Measurements from ENCODE around the gene WDR45B.
A peak's percentile ranks its signal among the peaks of the same experiment; 100 is the strongest.

WDR45B gene

GRCh38 chr17:82675476-82676245 is 27.4 kb upstream of the WDR45B start:
- H4K91ac ChIP-seq (ENCODE audit: low read length): no peak overlapping the region
- no peak overlapping the region for H3K4ac ChIP-seq (ENCODE audit: low read depth in 1 of 2, low read length in 2 of 2)
- no peak overlapping the region for H3K4me3 ChIP-seq (ENCODE audit: insufficient read depth in 1 of 2, low read depth in 1 of 2, low read length in 2 of 2)
- no peak overlapping the region for H2AFZ ChIP-seq (ENCODE audit: low read depth, low read length)
- peak overlapping the region; percentile 45 for H2AK5ac ChIP-seq (ENCODE audit: low read length, severe bottlenecking)
- no peak overlapping the region for H3K4me2 ChIP-seq (ENCODE audit: low read length, poor library complexity, severe bottlenecking)
- H3K14ac ChIP-seq (ENCODE audit: low read length in 2 of 2): peak overlapping the region in 1 of 2 experiments; percentile 90
- no peak overlapping the region for H2BK15ac ChIP-seq (ENCODE audit: low read depth, poor library complexity, severe bottlenecking)
- H2BK12ac ChIP-seq (ENCODE audit: low read length in 2 of 2): no peak overlapping the region
- no peaks in the 10 kb centered on the region for H3K27me3 ChIP-seq (ENCODE audit: control insufficient read depth in 1 of 2, insufficient read depth in 1 of 2, low read length in 2 of 2)
- H3K23ac ChIP-seq (ENCODE audit: low read length in 2 of 2): no peak overlapping the region
- no peak for DNase-seq
- no peak overlapping the region for H3K27ac ChIP-seq (ENCODE audit: low read length, poor library complexity, severe bottlenecking)
- peaks cover 21% of the 10 kb centered on the region for H3K79me1 ChIP-seq (replicated peaks; ENCODE audit: low read length, poor library complexity, severe bottlenecking)
- H3K4me1 ChIP-seq (ENCODE audit: control insufficient read depth, insufficient read depth, low read depth, low read length): peaks cover 12% of the 10 kb centered on the region
- no peak overlapping the region for H4K8ac ChIP-seq (ENCODE audit: low read length)
- 83% methylated on average over 18 of the region's 18 CpGs for WGBS
- H3K18ac ChIP-seq (ENCODE audit: low read depth in 1 of 2, low read length in 2 of 2): no peak overlapping the region
- H2BK120ac ChIP-seq (ENCODE audit: low read depth, low read length): no peak overlapping the region
- H3K36me3 ChIP-seq (ENCODE audit: control insufficient read depth in 1 of 2, insufficient read depth in 2 of 2, low read depth in 1 of 2, low read length in 2 of 2): peaks cover 0 to 22% of the 10 kb centered on the region in 2 experiments
- H2BK5ac ChIP-seq (ENCODE audit: low read depth, low read length, poor library complexity, severe bottlenecking): no peak overlapping the region
- no peak overlapping the region for H3K9ac ChIP-seq (ENCODE audit: low read length)
- no peaks in the 10 kb centered on the region for H3K9me3 ChIP-seq (ENCODE audit: control insufficient read depth, low read length)

- H3K79me1 ChIP-seq (replicated peaks; ENCODE audit: low read length, poor library complexity, severe bottlenecking): peaks cover 18% of the 10 kb centered on the region
Measured at GRCh38 chr17:82674656-82675475, 26.6 kb upstream of the WDR45B start.

DNA sequence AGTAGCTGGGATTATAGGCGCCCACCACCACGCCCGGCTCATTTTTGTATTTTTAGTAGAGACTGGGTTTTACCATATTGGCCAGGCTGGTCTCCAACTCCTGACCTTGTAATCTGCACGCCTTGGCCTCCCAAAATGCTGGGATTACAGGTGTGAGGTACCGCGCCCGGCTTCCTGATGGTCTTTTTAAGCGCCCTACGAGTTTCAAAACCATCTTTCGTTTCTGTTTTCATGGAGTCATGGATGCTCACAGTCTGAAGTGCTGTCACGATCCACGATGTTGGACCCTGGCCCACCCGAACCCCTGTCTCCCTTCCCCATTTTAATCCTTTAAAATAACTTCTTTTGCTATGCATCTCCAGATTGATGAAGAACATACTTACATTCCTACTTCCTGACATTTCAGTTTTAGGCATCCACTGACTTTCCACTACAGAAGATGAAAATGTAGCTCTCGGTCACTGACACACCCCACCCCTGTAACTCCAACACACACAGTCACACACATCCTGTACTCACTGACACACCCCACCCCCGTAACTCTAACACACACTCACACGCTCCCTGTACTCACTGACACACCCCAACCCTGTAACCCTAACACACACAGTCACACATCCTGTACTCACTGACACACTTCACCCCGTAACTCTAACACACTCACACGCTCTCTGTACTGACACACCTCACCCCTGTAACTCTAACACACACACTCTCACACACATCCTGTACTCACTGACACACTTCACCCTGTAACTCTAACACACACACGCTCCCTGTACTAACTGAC is 22.6 kb upstream of the WDR45B start:
- Histone ChIP-seq H4K91ac (ENCODE audit: low read length) (no peak overlapping the region), H3K23ac (ENCODE audit: low read length in 2 of 2) (no peak overlapping the region), H3K4me2 (ENCODE audit: low read length, poor library complexity, severe bottlenecking) (no peak overlapping the region), H2BK120ac (ENCODE audit: low read depth, low read length) (no peak overlapping the region), H2AK5ac (ENCODE audit: low read length, severe bottlenecking) (no peak overlapping the region), H3K36me3 (ENCODE audit: control insufficient read depth in 1 of 2, insufficient read depth in 2 of 2, low read depth in 1 of 2, low read length in 2 of 2) (peaks cover 0 to 15% of the 10 kb centered on the region in 2 experiments), H4K8ac (ENCODE audit: low read length) (no peak overlapping the region), H3K4me1 (ENCODE audit: control insufficient read depth, insufficient read depth, low read depth, low read length) (peaks cover 13% of the 10 kb centered on the region), H3K14ac (ENCODE audit: low read length in 2 of 2) (peak overlapping the region in 1 of 2 experiments; percentile 11), H3K27ac (ENCODE audit: low read length, poor library complexity, severe bottlenecking) (no peak overlapping the region), H3K9ac (ENCODE audit: low read length) (no peak overlapping the region), H2BK5ac (ENCODE audit: low read depth, low read length, poor library complexity, severe bottlenecking) (no peak overlapping the region), H3K4me3 (ENCODE audit: insufficient read depth in 1 of 2, low read depth in 1 of 2, low read length in 2 of 2) (no peak overlapping the region), H2BK15ac (ENCODE audit: low read depth, poor library complexity, severe bottlenecking) (no peak overlapping the region), H2AFZ (ENCODE audit: low read depth, low read length) (no peak overlapping the region), H3K27me3 (ENCODE audit: control insufficient read depth in 1 of 2, insufficient read depth in 1 of 2, low read length in 2 of 2) (no peaks in the 10 kb centered on the region), H2BK12ac (ENCODE audit: low read length in 2 of 2) (no peak overlapping the region), H3K79me1 (replicated peaks; ENCODE audit: low read length, poor library complexity, severe bottlenecking) (peaks cover 13% of the 10 kb centered on the region), H3K9me3 (ENCODE audit: control insufficient read depth, low read length) (no peaks in the 10 kb centered on the region), H3K18ac (ENCODE audit: low read depth in 1 of 2, low read length in 2 of 2) (no peak overlapping the region), H3K4ac (ENCODE audit: low read depth in 1 of 2, low read length in 2 of 2) (no peak overlapping the region)
- 95% methylated on average over 19 of the region's 19 CpGs for WGBS
- no peak for DNase-seq

More at GRCh38 chr17:82674656-82675475, 26.6 kb upstream of the WDR45B start:
- H3K23ac ChIP-seq (ENCODE audit: low read length in 2 of 2): no peak overlapping the region
- no peak overlapping the region for H3K9ac ChIP-seq (ENCODE audit: low read length)
- H2BK5ac ChIP-seq (ENCODE audit: low read depth, low read length, poor library complexity, severe bottlenecking): no peak overlapping the region
- H3K14ac ChIP-seq (ENCODE audit: low read length in 2 of 2): no peak overlapping the region
- H2AFZ ChIP-seq (ENCODE audit: low read depth, low read length): no peak overlapping the region
- H3K4me1 ChIP-seq (ENCODE audit: control insufficient read depth, insufficient read depth, low read depth, low read length): peaks cover 12% of the 10 kb centered on the region
- H4K91ac ChIP-seq (ENCODE audit: low read length): no peak overlapping the region
- H2AK5ac ChIP-seq (ENCODE audit: low read length, severe bottlenecking): peak overlapping the region; percentile 45
- H3K36me3 ChIP-seq (ENCODE audit: control insufficient read depth in 1 of 2, insufficient read depth in 2 of 2, low read depth in 1 of 2, low read length in 2 of 2): peaks cover 0 to 17% of the 10 kb centered on the region in 2 experiments
- no peak overlapping the region for H2BK12ac ChIP-seq (ENCODE audit: low read length in 2 of 2)
- H3K27me3 ChIP-seq (ENCODE audit: control insufficient read depth in 1 of 2, insufficient read depth in 1 of 2, low read length in 2 of 2): no peaks in the 10 kb centered on the region
- DNase-seq: no peak
- H2BK120ac ChIP-seq (ENCODE audit: low read depth, low read length): no peak overlapping the region
- H2BK15ac ChIP-seq (ENCODE audit: low read depth, poor library complexity, severe bottlenecking): no peak overlapping the region
- no peak overlapping the region for H3K4me3 ChIP-seq (ENCODE audit: insufficient read depth in 1 of 2, low read depth in 1 of 2, low read length in 2 of 2)
- H3K18ac ChIP-seq (ENCODE audit: low read depth in 1 of 2, low read length in 2 of 2): no peak overlapping the region
- no peak overlapping the region for H3K4me2 ChIP-seq (ENCODE audit: low read length, poor library complexity, severe bottlenecking)
- no peak overlapping the region for H3K27ac ChIP-seq (ENCODE audit: low read length, poor library complexity, severe bottlenecking)
- H3K9me3 ChIP-seq (ENCODE audit: control insufficient read depth, low read length): no peaks in the 10 kb centered on the region
- WGBS: 86% methylated on average over 17 of the region's 20 CpGs
- H4K8ac ChIP-seq (ENCODE audit: low read length): no peak overlapping the region
- no peak overlapping the region for H3K4ac ChIP-seq (ENCODE audit: low read depth in 1 of 2, low read length in 2 of 2)

All from mesenchymal stem cell (in vitro differentiated cells and primary cell).